Activated B cell treated with CpG ODN at 0.5 μM for 24 hours (primary cell): ENCODE measurements around the gene SENP2. TPM values are rescaled to one million over a fixed set of nuclear protein-coding genes. Genes with fewer than 3 reads are reported as not detected.

Experiments used
- ATAC-seq: fragments of 200-7000 bp; cut with Tn5 transposase; one replicate; pipeline ENCODE4 v1.10.0; 2021; ENCODE audit warnings: low read depth, mild to moderate bottlenecking, moderate library complexity
- CTCF ChIA-PET: fragments of 350-600 bp; sonication (Branson Sonifier 250); formaldehyde crosslinking; loops from one replicate; lab custom pipeline; 2021; ENCODE audit warnings: antibody characterized with exemption; lab: Charles Lee
- POLR2A ChIA-PET: fragments of 350-600 bp; sonication (Branson Sonifier 250); formaldehyde crosslinking; loops from one replicate; lab custom pipeline; 2021; ENCODE audit warnings: antibody characterized with exemption; lab: Charles Lee
- DNase-seq: peaks from one replicate; pipeline ENCODE4 v3.0.0; 2022
- H3K27ac Mint-ChIP-seq: one replicate; pipeline ENCODE4 v1.8.0; 2020; ENCODE audit warnings: mixed read lengths
- H3K27me3 Mint-ChIP-seq: one replicate; pipeline ENCODE4 v1.8.0; 2021; ENCODE audit warnings: mixed read lengths
- H3K36me3 Mint-ChIP-seq: one replicate; pipeline ENCODE4 v1.8.0; 2021; ENCODE audit warnings: low read depth, mixed read lengths
- H3K4me1 Mint-ChIP-seq: one replicate; pipeline ENCODE4 v1.8.0; 2021; ENCODE audit warnings: mixed read lengths
- H3K4me3 Mint-ChIP-seq: one replicate; pipeline ENCODE4 v1.8.0; 2020; ENCODE audit warnings: mild to moderate bottlenecking, mixed read lengths
- H3K9me3 Mint-ChIP-seq: one replicate; pipeline ENCODE4 v1.8.0; 2020; ENCODE audit warnings: mixed read lengths
- CTCF ChIP-seq: fragments of 200-600 bp; IDR thresholded peaks from one replicate; pipeline ENCODE4 v1.8.0; 2022; ENCODE audit warnings: antibody characterized with exemption, mild to moderate bottlenecking
- intact Hi-C: fragments of 100-400 bp; cut with micrococcal nuclease; formaldehyde crosslinking; loops from one replicate; pipeline ENCODE4 v1.15.1; 2024
- total RNA-seq: library from RNA; stranded (reverse); gene quantifications from 2 replicates; pipeline ENCODE4 v1.2.3, GENCODE V29; 2022

Gene SENP2
- total RNA-seq, 1 donor from 2014 or later: 47.1 TPM

GRCh38 chr3:185677146-185677829 lies 91.2 kb downstream of the SENP2 start:
- ATAC-seq: no peak
- no peak for DNase-seq
- TF ChIP-seq CTCF: no peak
- CTCF ChIA-PET: interaction anchor here (1.1 to 1.7 kb wide), 2 partner anchors 89 to 91 kb away, joined by 5 to 10 read pairs; no protein-coding TSS in a partner anchor
- POLR2A ChIA-PET: no interaction called here
- Mint-ChIP-seq H3K9me3 (peaks cover 23% of the 10 kb centered on the region), H3K27me3 (peaks cover 7% of the 10 kb centered on the region), H3K4me1 (no peaks in the 10 kb centered on the region), H3K27ac (no peak overlapping the region), H3K36me3 (no peaks in the 10 kb centered on the region), H3K4me3 (no peak overlapping the region)
- intact Hi-C loops: loop anchor here (1.0 kb wide), 1 partner anchor 91 kb away; no protein-coding TSS in a partner anchor

- ATAC-seq (no peak), DNase-seq (no peak)
- intact Hi-C loops: no loop called here
- CTCF ChIA-PET: interaction anchor here (1.7 kb wide), 1 partner anchor 91 kb away, joined by 10 read pairs; no protein-coding TSS in a partner anchor
- Mint-ChIP-seq H3K27me3 (peaks cover 4% of the 10 kb centered on the region), H3K36me3 (no peaks in the 10 kb centered on the region), H3K4me1 (no peaks in the 10 kb centered on the region), H3K27ac (no peak overlapping the region), H3K9me3 (peaks cover 25% of the 10 kb centered on the region), H3K4me3 (no peak overlapping the region)
- POLR2A ChIA-PET: no interaction called here
- TF ChIP-seq CTCF: no peak
These were observed 91.9 kb downstream of the SENP2 start for GRCh38 chr3:185678027-185678426.

GRCh38 chr3:185680231-185680630 lies 94.1 kb downstream of the SENP2 start:
- no peak overlapping the region for H3K4me3 Mint-ChIP-seq

More at GRCh38 chr3:185680231-185680630, 94.1 kb downstream of the SENP2 start:
- peaks cover 25% of the 10 kb centered on the region for H3K9me3 Mint-ChIP-seq
- no peaks in the 10 kb centered on the region for H3K27me3 Mint-ChIP-seq
- ChIA-PET POLR2A (no interaction called here), CTCF (no interaction called here)
- no peaks in the 10 kb centered on the region for H3K36me3 Mint-ChIP-seq
- ATAC-seq (no peak), DNase-seq (no peak)
- H3K4me1 Mint-ChIP-seq: no peaks in the 10 kb centered on the region
- intact Hi-C loops: no loop called here
- no peak overlapping the region for H3K27ac Mint-ChIP-seq
- no peak for TF ChIP-seq CTCF

Other genes starting within 250 kb of the SENP2 start
- 10.5 and 10.6 TPM in 2 replicates for gene MAP3K13, start 223.2 kb upstream of the SENP2 start, total RNA-seq
- gene TMEM41A, start 87.3 kb upstream of the SENP2 start, total RNA-seq: 20.7 and 23.3 TPM in 2 replicates
- gene LIPH, start 33.7 kb upstream of the SENP2 start, total RNA-seq: not detected in 2 replicates
- 0.51 and 0.69 TPM in 2 replicates for gene IGF2BP2, start 238.7 kb downstream of the SENP2 start, total RNA-seq